H1 (cell line): ENCODE data around the gene OR51V1.

Experiments
- EP300 ChIP-seq, 2 experiments: IDR thresholded peaks; 1 replicate in 1 of 2; 2 replicates in 1 of 2; pipeline ENCODE4 v1.6.1; 2011 to 2012; ENCODE audit warnings: low read depth in 2 of 2, low read length in 2 of 2, mild to moderate bottlenecking in 2 of 2, borderline replicate concordance in 1 of 2, inconsistent platforms in 1 of 2, moderate library complexity in 1 of 2
- EZH2 ChIP-seq: fragments of 200-600 bp; sonication (generic); IDR thresholded peaks from 2 replicates; pipeline ENCODE4 v1.7.1; 2012; ENCODE audit warnings: low read depth, mild to moderate bottlenecking, moderate library complexity, low read length, inconsistent platforms; ENCODE audit not compliant: severe bottlenecking
- RAD21 ChIP-seq, 2 experiments: IDR thresholded peaks in 1 of 2; conservative IDR thresholded peaks in 1 of 2; 2 replicates each; pipeline ENCODE4 v1.6.1; 2011; ENCODE audit warnings: low read depth in 2 of 2, low read length in 2 of 2, improper control_type of control experiment in 1 of 2, inconsistent platforms in 1 of 2, mild to moderate bottlenecking in 1 of 2, moderate library complexity in 1 of 2

GRCh38 chr11:5197536-5197935 is 2.9 kb downstream of the OR51V1 start:
- no peak for TF ChIP-seq RAD21 (IDR thresholded peaks at IDR 0.05 in 1 of 2, conservative IDR thresholded peaks at IDR 0.05 in 1 of 2; ENCODE audit: low read depth in 2 of 2, low read length in 2 of 2)
- no peak for TF ChIP-seq EP300 (IDR thresholded peaks at IDR 0.05; ENCODE audit: borderline replicate concordance in 1 of 2, low read depth in 2 of 2, low read length in 2 of 2)
- no peak for TF ChIP-seq EZH2
